VCaP (cell line): ENCODE data around the gene BSN.

Source experiments
- H3K27ac ChIP-seq: fragments of 450-650 bp; 2 replicates; pipeline ENCODE4 v1.5.1; 2017
- TF ChIP-seq, protein P1 (sequence below): fragments of 450-650 bp; conservative IDR thresholded peaks from 2 replicates; pipeline ENCODE4 v1.5.1; 2017; ENCODE audit warnings: mild to moderate bottlenecking, moderate library complexity

BSN gene

DNA sequence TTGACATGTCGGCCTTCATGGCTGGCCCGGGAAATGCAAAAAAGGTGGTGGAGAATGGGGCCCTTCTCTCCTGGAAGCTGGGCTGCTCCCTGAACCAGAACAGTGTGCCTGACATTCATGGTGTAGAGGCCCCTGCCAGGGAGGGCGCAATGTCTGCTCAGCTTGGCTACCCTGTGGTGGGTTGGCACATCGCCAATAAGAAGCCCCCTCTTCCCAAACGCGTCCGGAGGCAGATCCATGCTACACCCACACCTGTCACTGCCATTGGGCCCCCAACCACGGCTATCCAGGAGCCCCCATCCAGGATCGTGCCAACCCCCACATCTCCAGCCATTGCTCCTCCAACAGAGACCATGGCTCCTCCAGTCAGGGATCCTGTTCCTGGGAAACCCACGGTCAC, 23.1 kb upstream of the BSN start:
- TF ChIP-seq, protein P1, sequence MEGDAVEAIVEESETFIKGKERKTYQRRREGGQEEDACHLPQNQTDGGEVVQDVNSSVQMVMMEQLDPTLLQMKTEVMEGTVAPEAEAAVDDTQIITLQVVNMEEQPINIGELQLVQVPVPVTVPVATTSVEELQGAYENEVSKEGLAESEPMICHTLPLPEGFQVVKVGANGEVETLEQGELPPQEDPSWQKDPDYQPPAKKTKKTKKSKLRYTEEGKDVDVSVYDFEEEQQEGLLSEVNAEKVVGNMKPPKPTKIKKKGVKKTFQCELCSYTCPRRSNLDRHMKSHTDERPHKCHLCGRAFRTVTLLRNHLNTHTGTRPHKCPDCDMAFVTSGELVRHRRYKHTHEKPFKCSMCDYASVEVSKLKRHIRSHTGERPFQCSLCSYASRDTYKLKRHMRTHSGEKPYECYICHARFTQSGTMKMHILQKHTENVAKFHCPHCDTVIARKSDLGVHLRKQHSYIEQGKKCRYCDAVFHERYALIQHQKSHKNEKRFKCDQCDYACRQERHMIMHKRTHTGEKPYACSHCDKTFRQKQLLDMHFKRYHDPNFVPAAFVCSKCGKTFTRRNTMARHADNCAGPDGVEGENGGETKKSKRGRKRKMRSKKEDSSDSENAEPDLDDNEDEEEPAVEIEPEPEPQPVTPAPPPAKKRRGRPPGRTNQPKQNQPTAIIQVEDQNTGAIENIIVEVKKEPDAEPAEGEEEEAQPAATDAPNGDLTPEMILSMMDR = no peak

DNA sequence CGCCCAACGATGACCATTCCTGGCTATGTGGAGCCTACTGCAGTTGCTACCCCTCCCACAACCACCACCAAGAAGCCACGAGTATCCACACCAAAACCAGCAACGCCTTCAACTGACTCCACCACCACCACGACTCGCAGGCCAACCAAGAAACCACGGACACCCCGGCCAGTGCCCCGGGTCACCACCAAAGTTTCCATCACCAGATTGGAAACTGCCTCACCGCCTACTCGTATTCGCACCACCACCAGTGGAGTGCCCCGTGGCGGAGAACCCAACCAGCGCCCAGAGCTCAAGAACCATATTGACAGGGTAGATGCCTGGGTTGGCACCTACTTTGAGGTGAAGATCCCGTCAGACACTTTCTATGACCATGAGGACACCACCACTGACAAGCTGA, 22.6 kb upstream of the BSN start:
- TF ChIP-seq, protein P1 = no peak
- no peak overlapping the region for H3K27ac ChIP-seq

More for the DNA sequence above, 23.1 kb upstream of the BSN start:
- H3K27ac ChIP-seq = no peak overlapping the region

DNA sequence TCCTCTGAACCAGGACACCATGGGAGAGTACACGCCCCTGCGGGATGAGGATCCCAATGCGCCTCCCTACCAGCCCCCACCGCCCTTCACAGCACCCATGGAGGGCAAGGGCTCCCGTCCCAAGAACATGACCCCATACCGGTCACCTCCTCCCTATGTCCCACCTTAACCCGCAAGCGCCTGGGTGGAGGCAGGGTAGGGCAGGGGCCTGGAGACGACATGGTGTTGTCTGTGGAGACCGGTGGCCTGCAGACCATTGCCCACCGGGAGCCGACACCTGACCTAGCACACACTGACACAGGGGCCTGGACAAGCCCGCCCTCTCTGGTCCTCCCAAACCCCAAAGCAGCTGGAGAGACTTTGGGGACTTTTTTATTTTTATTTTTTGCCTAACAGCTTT, 21.2 kb upstream of the BSN start:
- TF ChIP-seq, protein P1 = no peak
- H3K27ac ChIP-seq = no peak overlapping the region

DNA sequence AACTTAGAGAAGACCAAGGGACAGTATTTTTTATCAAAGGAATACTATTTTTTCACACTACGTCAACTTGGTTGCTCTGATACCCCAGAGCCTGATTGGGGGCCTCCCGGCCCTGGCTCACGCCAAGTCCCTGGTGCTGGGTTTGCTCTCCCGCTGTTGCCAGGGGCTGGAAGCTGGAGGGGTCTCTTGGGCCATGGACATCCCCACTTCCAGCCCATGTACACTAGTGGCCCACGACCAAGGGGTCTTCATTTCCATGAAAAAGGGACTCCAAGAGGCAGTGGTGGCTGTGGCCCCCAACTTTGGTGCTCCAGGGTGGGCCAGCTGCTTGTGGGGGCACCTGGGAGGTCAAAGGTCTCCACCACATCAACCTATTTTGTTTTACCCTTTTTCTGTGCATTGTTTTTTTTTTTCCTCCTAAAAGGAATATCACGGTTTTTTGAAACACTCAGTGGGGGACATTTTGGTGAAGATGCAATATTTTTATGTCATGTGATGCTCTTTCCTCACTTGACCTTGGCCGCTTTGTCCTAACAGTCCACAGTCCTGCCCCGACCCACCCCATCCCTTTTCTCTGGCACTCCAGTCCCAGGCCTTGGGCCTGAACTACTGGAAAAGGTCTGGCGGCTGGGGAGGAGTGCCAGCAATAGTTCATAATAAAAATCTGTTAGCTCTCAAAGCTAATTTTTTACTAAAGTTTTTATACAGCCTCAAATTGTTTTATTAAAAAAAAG, 20.3 kb upstream of the BSN start:
- H3K27ac ChIP-seq = no peak overlapping the region
- TF ChIP-seq, protein P1 = no peak

DNA sequence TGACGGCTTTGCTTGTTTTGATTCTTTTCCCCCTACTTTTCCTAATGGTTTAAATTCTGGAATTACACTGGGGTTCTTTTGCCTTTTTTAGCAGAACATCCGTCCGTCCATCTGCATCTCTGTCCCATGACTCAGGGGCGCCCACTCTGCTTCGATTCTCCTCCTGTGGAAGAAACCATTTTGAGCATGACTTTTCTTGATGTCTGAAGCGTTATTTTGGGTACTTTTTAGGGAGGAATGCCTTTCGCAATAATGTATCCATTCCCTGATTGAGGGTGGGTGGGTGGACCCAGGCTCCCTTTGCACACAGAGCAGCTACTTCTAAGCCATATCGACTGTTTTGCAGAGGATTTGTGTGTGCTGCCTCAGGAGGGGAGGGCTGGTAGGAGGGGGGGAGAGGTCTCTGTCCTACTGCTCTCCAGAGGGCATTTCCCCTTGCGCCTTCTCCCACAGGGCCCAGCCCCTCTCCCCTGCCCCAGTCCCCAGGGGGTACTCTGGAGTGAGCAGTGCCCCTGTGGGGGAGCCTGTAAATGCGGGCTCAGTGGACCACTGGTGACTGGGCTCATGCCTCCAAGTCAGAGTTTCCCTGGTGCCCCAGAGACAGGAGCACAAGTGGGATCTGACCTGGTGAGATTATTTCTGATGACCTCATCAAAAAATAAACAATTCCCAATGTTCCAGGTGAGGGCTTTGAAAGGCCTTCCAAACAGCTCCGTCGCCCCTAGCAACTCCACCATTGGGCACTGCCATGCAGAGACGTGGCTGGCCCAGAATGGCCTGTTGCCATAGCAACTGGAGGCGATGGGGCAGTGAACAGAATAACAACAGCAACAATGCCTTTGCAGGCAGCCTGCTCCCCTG, 19.5 kb upstream of the BSN start:
- no peak overlapping the region for H3K27ac ChIP-seq
- TF ChIP-seq, protein P1 = no peak

DNA sequence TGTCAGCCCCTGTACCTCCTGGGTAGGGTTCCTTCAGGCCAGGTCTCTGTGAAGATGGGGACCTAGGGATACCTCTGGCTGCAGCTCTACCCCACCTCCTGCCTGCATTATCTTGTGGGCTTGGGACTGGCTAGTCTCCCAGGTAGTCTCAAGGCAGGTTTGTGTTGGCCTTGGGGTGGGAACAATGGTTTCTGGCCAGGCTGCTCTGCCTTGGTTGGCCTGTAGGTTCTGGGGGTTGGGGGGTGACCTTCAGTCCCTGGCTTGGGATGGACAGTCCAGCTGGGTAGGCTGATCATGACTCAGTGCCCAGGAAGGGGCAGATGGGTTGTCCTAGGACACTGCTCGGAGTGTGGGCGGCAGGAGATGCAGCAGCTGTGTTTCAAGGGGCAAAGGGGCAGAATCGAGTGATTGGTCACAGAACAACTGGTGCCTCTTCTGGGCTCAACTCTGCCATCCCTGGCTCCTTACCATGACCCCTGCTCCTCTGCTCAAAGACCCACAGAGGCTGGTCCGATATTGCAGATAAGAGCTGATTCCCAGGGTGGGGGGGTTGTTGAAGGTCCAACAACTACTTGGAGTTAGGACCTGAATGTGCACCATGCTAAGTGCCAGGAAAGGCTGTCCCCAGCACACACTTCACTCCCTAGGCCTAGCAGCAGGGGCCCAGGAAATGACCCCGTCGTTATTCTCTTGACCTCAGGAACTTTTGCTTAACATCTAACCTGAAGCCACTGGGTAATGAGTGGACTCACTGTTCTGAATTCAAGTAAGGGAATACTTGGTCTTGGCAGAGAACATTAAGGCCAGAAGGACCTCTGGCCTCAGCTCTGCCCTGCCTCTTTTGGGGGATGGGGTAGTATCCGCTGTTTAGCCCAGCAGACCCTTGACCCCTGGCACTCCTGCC, 18.1 kb upstream of the BSN start:
- H3K27ac ChIP-seq = no peak overlapping the region
- TF ChIP-seq, protein P1 = no peak
